Measurements from ENCODE around the gene ZNF385B. TPM values are rescaled to one million over a fixed set of nuclear protein-coding genes. Genes with fewer than 3 reads are reported as not detected.

Gene ZNF385B
- polyA plus RNA-seq, 1 donor from 2014 or later = 0.31 TPM

DNA sequence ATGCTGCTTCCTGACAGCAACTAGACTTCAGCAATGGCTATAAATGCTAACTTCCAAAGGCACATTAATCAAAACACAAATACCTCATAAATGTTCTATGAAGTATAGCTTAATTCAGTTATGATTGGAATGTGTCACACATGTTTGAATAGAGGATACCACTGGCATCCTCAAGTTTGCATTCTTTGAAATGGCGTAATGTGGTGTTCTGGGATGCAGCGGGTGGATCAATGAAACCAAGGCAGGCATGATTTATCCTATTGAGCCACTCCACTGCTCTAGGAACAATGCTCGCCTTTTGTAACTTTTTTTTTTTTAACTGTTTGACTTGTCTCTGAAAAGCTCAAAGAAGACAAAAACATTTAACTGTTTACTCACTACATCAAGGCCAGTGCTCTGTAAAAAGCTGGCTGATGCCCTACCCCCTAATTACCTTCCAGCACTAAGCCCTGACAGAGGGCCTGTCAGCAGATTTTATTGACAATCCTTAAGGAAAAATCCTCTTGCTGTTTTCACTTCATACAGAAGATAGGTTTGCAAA is 318.0 kb downstream of the ZNF385B start:
- Histone ChIP-seq H3K9me2 (ENCODE audit: insufficient read depth, low read length) (no peaks in the 10 kb centered on the region), H3K27me3 (ENCODE audit: insufficient read depth, low read depth, low read length) (no peaks in the 10 kb centered on the region), H3K4me2 (ENCODE audit: low read length) (peak overlapping the region; percentile 9), H2AFZ (ENCODE audit: low read depth, low read length) (no peak overlapping the region), H3K79me2 (replicated peaks; ENCODE audit: insufficient read depth, low read length) (no peaks in the 10 kb centered on the region), H3F3A (ENCODE audit: insufficient read depth, low read length, poor library complexity, severe bottlenecking) (no peaks in the 10 kb centered on the region), H4K20me1 (ENCODE audit: insufficient read depth) (no peaks in the 10 kb centered on the region), H3K36me3 (ENCODE audit: insufficient read depth, low read length) (no peaks in the 10 kb centered on the region), H3K27ac (ENCODE audit: low read length) (peak overlapping the region; percentile 1), H3K4me3 (ENCODE audit: low read length) (peak overlapping the region; percentile 24), H3K9ac (ENCODE audit: low read length) (no peak overlapping the region), H3K9me3 (ENCODE audit: low read length) (peaks cover 3% of the 10 kb centered on the region)
- TF ChIP-seq EZH2 (IDR thresholded peaks at IDR 0.05; ENCODE audit: borderline replicate concordance, insufficient read depth, low read length, poor library complexity, severe bottlenecking) = no peak
- no peak for TF ChIP-seq POLR2AphosphoS5 (IDR thresholded peaks at IDR 0.05)
- no peak for TF ChIP-seq TAF1 (IDR thresholded peaks at IDR 0.05; ENCODE audit: low read depth)
- TF ChIP-seq CTCF (IDR thresholded peaks at IDR 0.05; ENCODE audit: poor library complexity, severe bottlenecking) = no peak
- TF ChIP-seq RAD21 (conservative IDR thresholded peaks at IDR 0.05) = no peak
- no peak for TF ChIP-seq MXI1 (conservative IDR thresholded peaks at IDR 0.05; ENCODE audit: poor library complexity, severe bottlenecking)
- TF ChIP-seq, protein P1, sequence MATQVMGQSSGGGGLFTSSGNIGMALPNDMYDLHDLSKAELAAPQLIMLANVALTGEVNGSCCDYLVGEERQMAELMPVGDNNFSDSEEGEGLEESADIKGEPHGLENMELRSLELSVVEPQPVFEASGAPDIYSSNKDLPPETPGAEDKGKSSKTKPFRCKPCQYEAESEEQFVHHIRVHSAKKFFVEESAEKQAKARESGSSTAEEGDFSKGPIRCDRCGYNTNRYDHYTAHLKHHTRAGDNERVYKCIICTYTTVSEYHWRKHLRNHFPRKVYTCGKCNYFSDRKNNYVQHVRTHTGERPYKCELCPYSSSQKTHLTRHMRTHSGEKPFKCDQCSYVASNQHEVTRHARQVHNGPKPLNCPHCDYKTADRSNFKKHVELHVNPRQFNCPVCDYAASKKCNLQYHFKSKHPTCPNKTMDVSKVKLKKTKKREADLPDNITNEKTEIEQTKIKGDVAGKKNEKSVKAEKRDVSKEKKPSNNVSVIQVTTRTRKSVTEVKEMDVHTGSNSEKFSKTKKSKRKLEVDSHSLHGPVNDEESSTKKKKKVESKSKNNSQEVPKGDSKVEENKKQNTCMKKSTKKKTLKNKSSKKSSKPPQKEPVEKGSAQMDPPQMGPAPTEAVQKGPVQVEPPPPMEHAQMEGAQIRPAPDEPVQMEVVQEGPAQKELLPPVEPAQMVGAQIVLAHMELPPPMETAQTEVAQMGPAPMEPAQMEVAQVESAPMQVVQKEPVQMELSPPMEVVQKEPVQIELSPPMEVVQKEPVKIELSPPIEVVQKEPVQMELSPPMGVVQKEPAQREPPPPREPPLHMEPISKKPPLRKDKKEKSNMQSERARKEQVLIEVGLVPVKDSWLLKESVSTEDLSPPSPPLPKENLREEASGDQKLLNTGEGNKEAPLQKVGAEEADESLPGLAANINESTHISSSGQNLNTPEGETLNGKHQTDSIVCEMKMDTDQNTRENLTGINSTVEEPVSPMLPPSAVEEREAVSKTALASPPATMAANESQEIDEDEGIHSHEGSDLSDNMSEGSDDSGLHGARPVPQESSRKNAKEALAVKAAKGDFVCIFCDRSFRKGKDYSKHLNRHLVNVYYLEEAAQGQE (IDR thresholded peaks at IDR 0.05; ENCODE audit: borderline replicate concordance) = no peak
- no peak for TF ChIP-seq EP300 (conservative IDR thresholded peaks at IDR 0.05; ENCODE audit: poor library complexity, severe bottlenecking)
- no peak for TF ChIP-seq SMC3 (conservative IDR thresholded peaks at IDR 0.05; ENCODE audit: poor library complexity)

- Histone ChIP-seq H2AFZ (ENCODE audit: low read depth, low read length) (no peak overlapping the region), H3K4me3 (ENCODE audit: low read length) (no peak overlapping the region), H3K9me3 (ENCODE audit: low read length) (peaks cover 3% of the 10 kb centered on the region), H3F3A (ENCODE audit: insufficient read depth, low read length, poor library complexity, severe bottlenecking) (no peaks in the 10 kb centered on the region), H3K9ac (ENCODE audit: low read length) (no peak overlapping the region), H3K27ac (ENCODE audit: low read length) (no peak overlapping the region), H3K9me2 (ENCODE audit: insufficient read depth, low read length) (no peaks in the 10 kb centered on the region), H3K36me3 (ENCODE audit: insufficient read depth, low read length) (no peaks in the 10 kb centered on the region), H4K20me1 (ENCODE audit: insufficient read depth) (no peaks in the 10 kb centered on the region), H3K4me2 (ENCODE audit: low read length) (no peak overlapping the region), H3K79me2 (replicated peaks; ENCODE audit: insufficient read depth, low read length) (no peaks in the 10 kb centered on the region), H3K27me3 (ENCODE audit: insufficient read depth, low read depth, low read length) (no peaks in the 10 kb centered on the region)
- TF ChIP-seq POLR2AphosphoS5 (IDR thresholded peaks at IDR 0.05) = no peak
- TF ChIP-seq SMC3 (conservative IDR thresholded peaks at IDR 0.05; ENCODE audit: poor library complexity) = no peak
- TF ChIP-seq MXI1 (conservative IDR thresholded peaks at IDR 0.05; ENCODE audit: poor library complexity, severe bottlenecking) = no peak
- TF ChIP-seq TAF1 (IDR thresholded peaks at IDR 0.05; ENCODE audit: low read depth) = no peak
- TF ChIP-seq, protein P1 (IDR thresholded peaks at IDR 0.05; ENCODE audit: borderline replicate concordance) = no peak
- TF ChIP-seq EP300 (conservative IDR thresholded peaks at IDR 0.05; ENCODE audit: poor library complexity, severe bottlenecking) = no peak
- no peak for TF ChIP-seq EZH2 (IDR thresholded peaks at IDR 0.05; ENCODE audit: borderline replicate concordance, insufficient read depth, low read length, poor library complexity, severe bottlenecking)
- TF ChIP-seq RAD21 (conservative IDR thresholded peaks at IDR 0.05) = no peak
- TF ChIP-seq CTCF (IDR thresholded peaks at IDR 0.05; ENCODE audit: poor library complexity, severe bottlenecking) = no peak
Measured at GRCh38 chr2:179541586-179541985, 319.8 kb downstream of the ZNF385B start.

Data from neural cell (in vitro differentiated cells).